NCI-H1694 treated with DMSO at 0.1 percent for 48 hours (cell line): ENCODE measurements around the gene CYP51A1.
"Not testable (repeated sequence)": the region's sequence is repeated elsewhere in the genome, so short reads cannot be mapped to it uniquely, and the experiment has no call there.

Experiments
- DNase-seq: peaks from one replicate; lab custom pipeline; 2025; lab: John Stamatoyannopoulos, UW

CYP51A1 gene

DNA sequence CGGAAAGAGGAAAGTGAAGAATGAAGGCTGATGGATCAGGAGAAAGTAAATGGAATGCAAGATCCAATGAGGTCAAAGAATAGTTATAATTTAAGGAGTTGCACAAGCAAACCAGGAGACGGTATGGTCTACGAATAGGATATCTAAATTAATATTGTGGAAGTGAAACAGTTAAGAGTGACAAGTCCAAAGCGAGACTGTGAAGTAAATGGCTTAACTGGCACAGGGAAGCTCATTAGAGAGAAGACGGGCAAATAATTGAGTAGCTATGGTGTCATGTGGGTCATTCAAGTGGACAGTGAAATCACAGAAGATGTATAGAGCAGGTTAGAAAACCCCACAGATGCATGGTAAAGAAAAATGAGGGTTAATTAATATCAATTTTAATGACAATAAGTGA is 3.2 kb downstream of the CYP51A1 start:
- DNase-seq = no peak

- no peak for DNase-seq
Measured at GRCh38 chr7:92121681-92122080, 12.6 kb downstream of the CYP51A1 start.

- no peak for DNase-seq
Measured at GRCh38 chr7:92119213-92119759, 15.0 kb downstream of the CYP51A1 start.

DNA sequence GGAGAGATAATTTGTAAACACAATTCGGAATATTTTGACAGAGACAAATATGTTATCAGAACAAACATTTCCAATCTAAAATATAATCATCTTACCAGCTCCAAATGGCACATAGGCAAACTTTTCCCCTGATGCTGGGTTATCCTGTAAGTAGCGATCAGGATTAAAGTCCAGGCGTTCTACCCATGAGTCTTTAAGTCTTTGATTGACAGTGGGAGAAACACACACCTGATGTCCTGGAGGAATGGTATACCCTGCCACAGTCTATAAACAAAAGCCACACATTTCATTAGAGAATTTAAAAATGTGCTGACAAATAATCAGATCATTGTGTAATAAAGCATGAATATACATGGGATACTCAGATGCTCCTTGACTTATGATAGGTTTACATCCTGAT is 17.3 kb downstream of the CYP51A1 start:
- DNase-seq = no peak

DNA sequence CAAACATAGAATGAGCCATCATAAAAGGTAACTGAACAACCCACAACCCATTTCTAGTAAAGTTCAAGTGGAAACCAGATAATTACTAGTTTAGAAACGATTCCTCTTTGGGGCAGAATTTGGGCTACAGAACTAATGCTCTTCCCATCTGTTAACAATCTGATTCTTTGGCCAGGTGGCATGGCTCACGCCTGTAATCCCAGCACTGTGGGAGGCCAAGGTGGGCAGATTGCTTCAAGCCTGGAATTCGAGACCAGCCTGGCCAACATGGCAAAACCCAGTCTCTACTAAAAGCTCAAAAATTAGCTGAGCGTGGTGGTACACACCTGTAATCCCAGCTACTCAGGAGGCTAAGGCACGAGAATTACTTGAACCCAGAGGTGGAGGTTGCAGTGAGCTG is 18.5 kb downstream of the CYP51A1 start:
- no peak for DNase-seq

DNA sequence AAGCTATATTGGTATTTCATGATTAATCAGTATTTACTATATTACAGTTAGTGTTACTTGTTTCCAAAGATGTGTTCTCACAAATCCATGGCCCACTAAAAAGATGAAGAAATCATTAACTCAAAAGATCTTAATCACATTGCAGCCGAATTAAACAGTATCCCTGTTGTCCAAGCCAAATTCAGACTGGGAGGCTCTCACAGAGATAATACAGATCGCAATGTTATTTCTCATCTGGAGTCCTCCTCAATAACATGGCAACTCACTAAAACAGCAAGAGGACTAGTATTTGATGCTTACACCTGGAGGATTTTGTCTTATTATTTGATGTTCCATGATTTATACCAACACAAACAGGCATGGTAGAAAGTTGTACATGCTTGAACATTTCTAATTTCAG is 23.4 kb downstream of the CYP51A1 start:
- DNase-seq = no peak

GRCh38 chr7:92108821-92109220 is 25.5 kb downstream of the CYP51A1 start:
- no peak for DNase-seq

DNA sequence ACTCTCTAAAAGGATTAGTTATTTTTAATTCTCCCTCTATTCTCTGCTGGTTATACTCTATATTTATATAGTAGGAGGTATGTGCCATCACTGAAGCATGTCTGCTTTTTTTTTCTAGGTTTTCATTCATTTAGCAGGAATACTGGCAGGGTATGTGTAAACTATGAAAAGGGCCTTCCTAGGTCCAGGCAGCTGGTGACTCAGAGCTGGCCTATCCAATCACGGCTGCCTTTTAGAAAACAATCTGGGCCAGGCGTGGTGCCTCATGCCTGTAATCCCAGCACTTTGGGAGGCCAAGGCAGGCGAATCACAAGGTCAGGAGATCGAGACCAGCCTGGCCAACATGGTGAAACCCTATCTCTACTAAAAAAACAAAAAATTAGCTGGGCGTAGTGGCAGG is 31.4 kb downstream of the CYP51A1 start:
- not testable (repeated sequence) for DNase-seq

GRCh38 chr7:92100534-92100933 is 33.7 kb downstream of the CYP51A1 start:
- DNase-seq = no peak

DNA sequence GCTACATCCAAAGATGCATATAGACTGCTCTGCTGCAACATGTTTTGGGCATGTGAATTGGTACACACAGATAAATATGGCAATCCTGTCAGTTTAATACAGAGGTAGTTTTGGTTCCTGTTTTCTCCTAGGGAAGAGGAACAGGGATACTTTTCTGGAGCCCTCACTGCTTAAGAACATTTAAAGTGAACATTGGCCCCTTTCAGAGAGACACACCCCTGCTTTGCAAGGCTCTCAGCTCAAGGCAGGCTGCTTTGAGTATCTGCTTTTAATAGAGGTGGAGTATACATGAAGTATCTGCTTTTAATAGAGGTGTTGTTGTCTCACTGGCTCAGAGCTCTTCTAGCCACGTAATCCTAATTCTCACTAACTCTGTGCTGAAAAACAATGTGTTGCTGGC is 38.9 kb downstream of the CYP51A1 start:
- DNase-seq = no peak

DNA sequence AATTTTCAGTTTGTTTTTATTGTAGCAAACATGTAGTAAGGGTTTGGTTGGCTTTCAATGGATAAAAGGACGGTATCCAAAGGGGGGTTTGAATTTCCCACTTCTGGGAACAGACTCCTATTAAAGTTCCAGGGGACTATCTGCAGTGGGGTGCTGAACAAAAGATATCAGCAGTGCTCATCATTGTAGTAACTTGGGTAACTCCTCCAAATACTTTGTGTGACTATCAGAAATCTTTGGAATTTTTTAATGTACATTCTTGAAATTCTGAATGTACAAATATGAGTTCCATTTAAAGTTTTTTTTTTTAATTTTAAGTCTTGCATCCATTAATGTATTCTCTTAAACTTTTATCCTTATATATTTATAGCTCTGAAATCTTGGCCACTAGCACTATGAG is 42.1 kb downstream of the CYP51A1 start:
- no peak for DNase-seq

DNA sequence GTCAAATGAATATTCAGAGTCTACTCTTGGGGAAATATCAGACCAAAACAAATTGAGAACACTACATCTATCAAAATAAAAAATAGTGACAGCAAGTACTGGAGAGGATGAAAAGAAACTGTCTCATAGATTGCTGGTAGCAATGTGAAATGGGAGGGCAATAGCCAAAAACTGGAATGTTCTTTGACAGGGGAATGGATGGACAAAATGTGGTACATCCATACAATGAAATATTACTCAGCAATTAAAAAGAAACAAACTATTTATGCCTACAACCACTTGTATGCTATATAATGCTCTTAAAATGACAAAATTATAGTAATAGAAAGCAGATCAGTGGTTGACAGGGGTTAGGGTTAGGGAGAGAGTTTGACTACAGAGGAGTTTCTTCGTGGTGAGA is 46.0 kb downstream of the CYP51A1 start:
- no peak for DNase-seq

- not testable (repeated sequence) for DNase-seq
Measured at GRCh38 chr7:92083922-92084321, 50.4 kb downstream of the CYP51A1 start.

GRCh38 chr7:92076509-92076908 is 57.8 kb downstream of the CYP51A1 start:
- no peak for DNase-seq

GRCh38 chr7:92075455-92076158 is 58.7 kb downstream of the CYP51A1 start:
- no peak for DNase-seq

DNA sequence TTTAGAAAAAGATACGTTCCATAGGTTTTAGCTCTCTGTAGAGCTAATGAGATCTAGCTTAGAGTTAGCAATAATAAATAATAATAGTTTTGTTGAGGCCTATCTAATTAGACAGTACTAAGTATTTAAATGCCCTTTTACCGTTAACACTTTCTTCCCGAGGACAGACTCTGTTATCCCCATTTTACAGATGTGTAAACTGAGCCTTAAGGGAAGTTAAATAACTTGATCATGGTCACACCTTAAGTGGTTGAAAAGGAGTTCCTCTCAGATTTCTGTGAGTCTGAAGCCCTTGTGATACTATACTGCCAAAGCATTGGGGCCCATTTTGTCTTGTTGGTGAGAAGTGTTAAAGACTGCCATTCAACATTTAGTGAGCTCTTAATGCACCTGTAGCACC is 61.6 kb downstream of the CYP51A1 start:
- no peak for DNase-seq

GRCh38 chr7:92072121-92072520 is 62.2 kb downstream of the CYP51A1 start:
- DNase-seq = no peak

DNA sequence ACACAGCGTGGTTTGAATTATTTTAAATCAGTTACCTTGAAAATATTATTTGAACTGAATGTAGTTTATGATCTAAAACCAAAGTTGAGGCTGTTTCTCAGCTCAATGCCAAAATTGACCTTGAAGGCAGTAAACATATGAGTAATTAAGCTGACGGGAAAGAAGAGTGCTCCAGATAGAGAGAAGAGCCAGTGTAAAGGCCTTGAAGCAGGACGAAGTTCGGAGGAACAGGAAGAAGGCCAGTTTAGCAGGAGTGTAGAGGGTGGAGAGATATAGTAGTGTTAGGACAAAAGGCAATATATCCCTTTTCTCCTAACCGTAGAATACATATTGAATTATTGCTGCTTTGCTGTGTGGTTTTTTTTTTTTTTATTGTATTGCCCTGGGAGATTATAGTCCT is 63.2 kb downstream of the CYP51A1 start:
- no peak for DNase-seq

- no peak for DNase-seq
Measured at GRCh38 chr7:92064438-92065029, 69.7 kb downstream of the CYP51A1 start.
